HCT116 (cell line): ENCODE results near the gene MEAK7. TPM values are rescaled to one million over a fixed set of nuclear protein-coding genes. Genes with fewer than 3 reads are reported as not detected.

Source experiments
- ATAC-seq: fragments of 200-7000 bp; cut with Tn5 transposase; 2 replicates; pipeline ENCODE4 v1.9.1; 2020; ENCODE audit warnings: mild to moderate bottlenecking, moderate library complexity
- BruUV-seq: library from RNA; stranded (reverse); fragments of 400-500 nt; replicated peaks from 2 replicates; lab custom pipeline; 2021; lab: Mats Ljungman, UMichigan
- CTCF ChIA-PET: fragments of 300-600 bp; sonication (Branson Sonifier 250); formaldehyde crosslinking; loops from one replicate; lab custom pipeline; 2021; ENCODE audit warnings: antibody characterized with exemption; lab: Charles Lee
- POLR2A ChIA-PET: fragments of 300-600, 350-600 bp; sonication (Branson Sonifier 250); formaldehyde crosslinking; loops from one replicate; lab custom pipeline; 2021; ENCODE audit warnings: antibody characterized with exemption; lab: Charles Lee
- RAD21 ChIA-PET, 2 experiments: fragments of 300-600 bp; sonication (Branson Sonifier 250); formaldehyde crosslinking; loops; one replicate each; lab custom pipeline; 2023; ENCODE audit warnings: low total read pairs in 2 of 2; ENCODE audit not compliant: uncharacterized antibody in 2 of 2, unreplicated experiment in 2 of 2, low non-redundant PET in 1 of 2; lab: Charles Lee
- DNase-seq: peaks from one replicate; pipeline ENCODE4 v3.0.0-alpha.2; 2010; ENCODE audit warnings: low read depth, low spot score
- H2AFZ ChIP-seq: fragments of 200-600 bp; shearing (Covaris generic), sonication (generic); 2 replicates; pipeline ENCODE4 v1.6.1; 2017; ENCODE audit warnings: low read depth, mixed run types, mixed read lengths, antibody characterized with exemption, low read length; ENCODE audit not compliant: poor library complexity, severe bottlenecking
- H3K27ac ChIP-seq: 2 replicates; pipeline ENCODE4 v1.5.1; 2012; ENCODE audit warnings: low read depth, low read length
- H3K27me3 ChIP-seq: fragments of 200-600 bp; sonication (generic); 2 replicates; pipeline ENCODE4 v1.6.1; 2016; ENCODE audit warnings: mixed run types, low read length, mixed read lengths; ENCODE audit not compliant: insufficient read depth
- H3K36me3 ChIP-seq, 2 experiments: fragments of 200-500 bp in 1 of 2; fragments of 200-600 bp in 1 of 2; sonication (Bioruptor generic) in 1 of 2; sonication (generic) in 1 of 2; 2 replicates each; pipeline versions ENCODE4 v1.5.1 to v1.6.1; 2014 to 2016; ENCODE audit warnings: low read length in 2 of 2, inconsistent platforms in 1 of 2, mixed read lengths in 1 of 2, mixed run types in 1 of 2; ENCODE audit not compliant: insufficient read depth in 2 of 2, control insufficient read depth in 1 of 2
- H3K4me1 ChIP-seq, 2 experiments: fragments of 200-600 bp in 1 of 2; sonication (generic) in 1 of 2; 2 replicates each; pipeline versions ENCODE4 v1.5.1 to v1.6.1; 2012 to 2017; ENCODE audit warnings: low read length in 2 of 2, inconsistent platforms in 1 of 2, mild to moderate bottlenecking in 1 of 2, mixed read lengths in 1 of 2, mixed run types in 1 of 2, moderate library complexity in 1 of 2; ENCODE audit not compliant: insufficient read depth in 2 of 2, control insufficient read depth in 1 of 2
- H3K4me2 ChIP-seq: fragments of 200-600 bp; sonication (generic); 2 replicates; pipeline ENCODE4 v1.6.1; 2017; ENCODE audit warnings: mixed run types, low read length, mixed read lengths
- H3K4me3 ChIP-seq, 2 experiments: fragments of 200-600 bp in 1 of 2; sonication (generic) in 1 of 2; replicated peaks in 1 of 2; 2 replicates each; pipeline ENCODE4 v1.5.1; 2011 to 2016; ENCODE audit warnings: low read length in 2 of 2, control low read depth in 1 of 2, low read depth in 1 of 2, mild to moderate bottlenecking in 1 of 2, mixed read lengths in 1 of 2, mixed run types in 1 of 2
- H3K79me2 ChIP-seq: fragments of 200-600 bp; sonication (generic); 2 replicates; pipeline ENCODE4 v1.6.1; 2017; ENCODE audit warnings: mild to moderate bottlenecking, mixed run types, low read length, moderate library complexity, mixed read lengths; ENCODE audit not compliant: insufficient read depth
- H3K9ac ChIP-seq: fragments of 200-600 bp; sonication (generic); 2 replicates; pipeline ENCODE4 v1.6.1; 2016; ENCODE audit warnings: low read length, mixed read lengths
- H3K9me2 ChIP-seq: fragments of 200-600 bp; sonication (generic), shearing (Covaris generic); 2 replicates; pipeline ENCODE4 v1.6.1; 2017; ENCODE audit warnings: mixed run types, mild to moderate bottlenecking, moderate library complexity; ENCODE audit not compliant: insufficient read depth
- H3K9me3 ChIP-seq, 2 experiments: fragments of 200-500 bp in 1 of 2; fragments of 200-600 bp in 1 of 2; sonication (Bioruptor generic) in 1 of 2; sonication (generic) in 1 of 2; 2 replicates each; pipeline ENCODE4 v1.6.1; 2014 to 2017; ENCODE audit warnings: low read length in 2 of 2, mixed read lengths in 2 of 2, inconsistent platforms in 1 of 2, low read depth in 1 of 2, mild to moderate bottlenecking in 1 of 2, mixed run types in 1 of 2, moderate library complexity in 1 of 2; ENCODE audit not compliant: control insufficient read depth in 1 of 2, insufficient read depth in 1 of 2
- H4K20me1 ChIP-seq: fragments of 200-600 bp; sonication (generic), shearing (Covaris generic); 2 replicates; pipeline ENCODE4 v1.6.1; 2017; ENCODE audit warnings: mixed run types, mild to moderate bottlenecking, moderate library complexity; ENCODE audit not compliant: insufficient read depth
- FOSL1 ChIP-seq: IDR thresholded peaks from 2 replicates; pipeline ENCODE4 v1.6.1; 2012; ENCODE audit warnings: low read depth
- POLR2AphosphoS5 ChIP-seq: IDR thresholded peaks from 2 replicates; pipeline ENCODE4 v1.6.1; 2011; ENCODE audit warnings: mild to moderate bottlenecking, low read depth, low read length, moderate library complexity
- SP1 ChIP-seq: IDR thresholded peaks from 2 replicates; pipeline ENCODE4 v1.6.1; 2012; ENCODE audit warnings: low read depth
- SRF ChIP-seq: IDR thresholded peaks from 2 replicates; pipeline ENCODE4 v1.6.1; 2012; ENCODE audit warnings: low read depth
- YY1 ChIP-seq: IDR thresholded peaks from 2 replicates; pipeline ENCODE4 v1.6.1; 2011; ENCODE audit warnings: low read length, low read depth, moderate library complexity, mild to moderate bottlenecking; ENCODE audit not compliant: insufficient replicate concordance; ENCODE audit errors: extremely low read depth
- intact Hi-C: fragments of 100-400 bp; cut with micrococcal nuclease; formaldehyde crosslinking; loops from 2 replicates; pipeline ENCODE4 v1.10.0; 2022
- total RNA-seq: library from RNA; stranded (reverse); gene quantifications from one replicate; pipeline ENCODE4 v1.2.1, GENCODE V29; 2021; ENCODE audit not compliant: unreplicated experiment
- TF ChIP-seq, protein P1 (sequence below): IDR thresholded peaks from 2 replicates; pipeline ENCODE4 v1.6.1; 2012

The MEAK7 gene
- total RNA-seq, 1 experiment from 2014 or later = 32.2 TPM

DNA sequence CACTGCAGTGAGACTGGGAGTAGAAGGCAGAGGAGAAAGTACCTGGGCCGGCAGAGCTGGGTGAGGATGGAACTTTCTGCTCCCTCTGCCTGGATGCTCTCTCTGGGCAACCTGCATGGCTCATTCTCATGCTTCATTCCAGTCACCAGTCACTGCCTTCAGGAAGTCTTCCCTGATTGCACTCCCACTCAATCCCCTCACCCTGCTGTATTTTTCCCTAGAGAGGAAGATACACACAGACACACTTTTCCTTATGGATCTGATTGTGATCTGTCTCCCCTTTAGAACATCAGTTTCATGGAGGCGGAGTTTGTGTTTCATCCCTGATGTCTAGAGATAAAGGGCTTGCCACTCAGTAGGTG is 44.9 kb downstream of the MEAK7 start:
- no peaks in the 10 kb centered on the region for H3K79me2 ChIP-seq
- H3K9ac ChIP-seq = no peak overlapping the region
- no peak overlapping the region for H3K4me3 ChIP-seq
- H3K27ac ChIP-seq = no peak overlapping the region
- intact Hi-C loops = no loop called here
- no peaks in the 10 kb centered on the region for H3K9me2 ChIP-seq
- TF ChIP-seq, protein P1, sequence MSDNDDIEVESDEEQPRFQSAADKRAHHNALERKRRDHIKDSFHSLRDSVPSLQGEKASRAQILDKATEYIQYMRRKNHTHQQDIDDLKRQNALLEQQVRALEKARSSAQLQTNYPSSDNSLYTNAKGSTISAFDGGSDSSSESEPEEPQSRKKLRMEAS = no peak
- TF ChIP-seq SRF (no peak), YY1 (no peak), SP1 (no peak), POLR2AphosphoS5 (no peak; the same call in 1 of the 2 replicates), FOSL1 (no peak)
- TF ChIP-seq, all 23 proteins: peak for 0
- H3K4me1 ChIP-seq = no peaks in the 10 kb centered on the region
- no peaks in the 10 kb centered on the region for H3K27me3 ChIP-seq
- CTCF ChIA-PET = no interaction called here
- POLR2A ChIA-PET = no interaction called here
- no peaks in the 10 kb centered on the region for H4K20me1 ChIP-seq
- BruUV-seq = no TSS peak
- H2AFZ ChIP-seq = no peak overlapping the region
- no peaks in the 10 kb centered on the region for H3K9me3 ChIP-seq
- no peak overlapping the region for H3K4me2 ChIP-seq
- ATAC-seq (no peak), DNase-seq (no peak)
- peaks cover 0 to 4% of the 10 kb centered on the region in 2 experiments; a peak in 2 of 4 replicates for H3K36me3 ChIP-seq
- RAD21 ChIA-PET = no interaction called here

DNA sequence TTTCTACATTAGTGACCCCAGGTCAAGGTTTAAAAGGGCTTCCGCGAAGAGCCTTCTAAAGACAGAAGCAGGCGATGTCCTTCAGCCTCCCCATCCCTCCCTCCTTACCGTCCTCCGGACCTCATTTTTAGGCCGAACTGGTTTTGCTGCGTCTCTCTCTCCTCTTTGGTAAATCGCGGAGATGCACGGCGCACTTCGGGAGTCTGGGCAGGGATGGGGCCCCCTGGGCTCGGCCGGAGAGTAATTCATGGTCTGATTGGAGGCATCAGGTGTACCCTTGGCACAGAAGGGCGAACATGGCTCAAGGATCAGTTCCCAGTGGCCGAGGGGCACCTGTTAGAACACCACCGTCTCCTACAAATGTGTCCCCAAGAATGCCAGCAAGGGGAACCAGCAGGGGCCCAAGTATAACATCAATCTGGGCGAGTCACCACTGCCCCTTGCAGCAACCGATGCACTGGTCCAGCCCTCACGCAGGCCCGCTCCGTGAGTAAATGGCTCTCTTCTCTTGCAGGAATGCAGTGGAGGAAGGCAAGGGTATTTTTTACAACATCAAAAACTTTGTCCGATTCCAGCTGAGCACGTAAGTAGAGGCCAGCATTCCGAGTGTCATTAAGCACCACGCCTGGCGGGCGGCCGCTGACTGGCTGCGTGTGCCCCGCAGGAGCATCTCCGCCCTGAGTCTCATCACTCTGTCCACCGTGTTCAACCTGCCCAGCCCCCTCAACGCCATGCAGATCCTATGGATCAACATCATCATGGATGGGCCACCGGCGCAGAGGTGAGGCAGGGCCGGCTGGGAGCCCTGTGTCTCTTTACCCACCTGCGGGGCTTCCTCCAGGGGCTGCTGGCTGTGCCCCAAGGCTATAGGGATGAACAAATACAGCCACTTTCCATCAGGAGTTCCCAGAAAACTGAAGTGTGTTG is 45.6 kb downstream of the MEAK7 start:
- Histone ChIP-seq H3K9me2 (no peaks in the 10 kb centered on the region), H3K4me2 (no peak overlapping the region), H3K4me3 (no peak overlapping the region), H3K27ac (no peak overlapping the region), H3K36me3 (peaks cover 0 to 4% of the 10 kb centered on the region in 2 experiments; a peak in 2 of 4 replicates), H3K9me3 (no peaks in the 10 kb centered on the region), H3K4me1 (no peaks in the 10 kb centered on the region), H2AFZ (no peak overlapping the region), H3K9ac (no peak overlapping the region), H4K20me1 (no peaks in the 10 kb centered on the region), H3K79me2 (no peaks in the 10 kb centered on the region), H3K27me3 (no peaks in the 10 kb centered on the region)
- CTCF ChIA-PET = no interaction called here
- POLR2A ChIA-PET = no interaction called here
- RAD21 ChIA-PET = no interaction called here
- no peak for DNase-seq
- TF ChIP-seq YY1 = no peak
- TF ChIP-seq POLR2AphosphoS5 = peak; percentile 12; the same call in 1 of the 2 replicates
- TF ChIP-seq SP1 = no peak
- ATAC-seq = no peak
- BruUV-seq = no TSS peak
- intact Hi-C loops = no loop called here
